ENCODE measurements around the gene GOLGA8A. TPM values are rescaled to one million over a fixed set of nuclear protein-coding genes. Genes with fewer than 3 reads are reported as not detected.

GOLGA8A gene
- total RNA-seq, 1 donor from 2014 or later, result 18.8 TPM

GRCh38 chr15:34470892-34471291, 33.3 kb upstream of the GOLGA8A start:
- no peaks in the 10 kb centered on the region for H3K36me3 ChIP-seq
- H3K27me3 ChIP-seq (ENCODE audit: low read depth), result no peaks in the 10 kb centered on the region
- DNase-seq, result no peak
- H3K27ac ChIP-seq (replicated peaks), result no peak overlapping the region
- TF ChIP-seq, protein P1, sequence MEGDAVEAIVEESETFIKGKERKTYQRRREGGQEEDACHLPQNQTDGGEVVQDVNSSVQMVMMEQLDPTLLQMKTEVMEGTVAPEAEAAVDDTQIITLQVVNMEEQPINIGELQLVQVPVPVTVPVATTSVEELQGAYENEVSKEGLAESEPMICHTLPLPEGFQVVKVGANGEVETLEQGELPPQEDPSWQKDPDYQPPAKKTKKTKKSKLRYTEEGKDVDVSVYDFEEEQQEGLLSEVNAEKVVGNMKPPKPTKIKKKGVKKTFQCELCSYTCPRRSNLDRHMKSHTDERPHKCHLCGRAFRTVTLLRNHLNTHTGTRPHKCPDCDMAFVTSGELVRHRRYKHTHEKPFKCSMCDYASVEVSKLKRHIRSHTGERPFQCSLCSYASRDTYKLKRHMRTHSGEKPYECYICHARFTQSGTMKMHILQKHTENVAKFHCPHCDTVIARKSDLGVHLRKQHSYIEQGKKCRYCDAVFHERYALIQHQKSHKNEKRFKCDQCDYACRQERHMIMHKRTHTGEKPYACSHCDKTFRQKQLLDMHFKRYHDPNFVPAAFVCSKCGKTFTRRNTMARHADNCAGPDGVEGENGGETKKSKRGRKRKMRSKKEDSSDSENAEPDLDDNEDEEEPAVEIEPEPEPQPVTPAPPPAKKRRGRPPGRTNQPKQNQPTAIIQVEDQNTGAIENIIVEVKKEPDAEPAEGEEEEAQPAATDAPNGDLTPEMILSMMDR (IDR thresholded peaks at IDR 0.05; ENCODE audit: borderline replicate concordance), result no peak
- intact Hi-C loops (cut with micrococcal nuclease), result no loop called here
- no peak overlapping the region for H3K4me3 ChIP-seq
- H3K4me1 ChIP-seq, result no peaks in the 10 kb centered on the region
- H3K9me3 ChIP-seq (replicated peaks), result no peaks in the 10 kb centered on the region

DNA sequence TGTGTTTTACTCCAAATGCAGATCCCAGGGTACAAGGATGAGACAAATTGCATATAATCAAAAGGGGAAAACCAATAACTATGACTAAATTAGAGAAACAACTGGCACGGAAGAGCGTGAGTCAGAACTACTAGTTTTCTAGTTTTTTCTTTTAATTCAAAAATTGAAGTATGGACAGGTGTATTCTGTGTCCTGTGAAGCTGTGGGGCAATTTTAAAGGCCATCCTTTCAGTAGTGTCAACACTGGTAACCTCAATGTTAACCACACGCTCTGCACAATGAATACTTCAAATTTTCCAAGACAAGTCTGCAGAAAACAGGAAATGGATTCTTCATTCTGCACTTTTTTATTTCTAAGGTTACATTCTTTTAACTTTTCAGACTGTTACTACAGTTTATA, 32.5 kb upstream of the GOLGA8A start:
- no peaks in the 10 kb centered on the region for H3K9me3 ChIP-seq (replicated peaks)
- intact Hi-C loops (cut with micrococcal nuclease), result no loop called here
- H3K4me1 ChIP-seq, result no peaks in the 10 kb centered on the region
- no peaks in the 10 kb centered on the region for H3K27me3 ChIP-seq (ENCODE audit: low read depth)
- H3K36me3 ChIP-seq, result no peaks in the 10 kb centered on the region
- TF ChIP-seq, protein P1 (IDR thresholded peaks at IDR 0.05; ENCODE audit: borderline replicate concordance), result no peak
- H3K4me3 ChIP-seq, result no peak overlapping the region
- no peak for DNase-seq
- no peak overlapping the region for H3K27ac ChIP-seq (replicated peaks)

GRCh38 chr15:34461730-34462129, 24.1 kb upstream of the GOLGA8A start:
- intact Hi-C loops (cut with micrococcal nuclease), result loop anchor here (10.0 kb wide), 1 partner anchor 213 kb away; no protein-coding TSS in a partner anchor
- H3K36me3 ChIP-seq, result no peaks in the 10 kb centered on the region
- H3K9me3 ChIP-seq (replicated peaks), result no peaks in the 10 kb centered on the region
- H3K4me1 ChIP-seq, result no peaks in the 10 kb centered on the region
- no peaks in the 10 kb centered on the region for H3K27me3 ChIP-seq (ENCODE audit: low read depth)
- H3K4me3 ChIP-seq, result no peak overlapping the region
- no peak for DNase-seq
- no peak overlapping the region for H3K27ac ChIP-seq (replicated peaks)
- TF ChIP-seq, protein P1 (IDR thresholded peaks at IDR 0.05; ENCODE audit: borderline replicate concordance), result no peak

GRCh38 chr15:34460451-34460850, 22.8 kb upstream of the GOLGA8A start:
- H3K4me3 ChIP-seq, result no peak overlapping the region
- no peaks in the 10 kb centered on the region for H3K36me3 ChIP-seq
- no peaks in the 10 kb centered on the region for H3K9me3 ChIP-seq (replicated peaks)
- intact Hi-C loops (cut with micrococcal nuclease), result loop anchor here (10.0 kb wide), 1 partner anchor 214 kb away; no protein-coding TSS in a partner anchor
- TF ChIP-seq, protein P1 (IDR thresholded peaks at IDR 0.05; ENCODE audit: borderline replicate concordance), result no peak
- H3K4me1 ChIP-seq, result no peaks in the 10 kb centered on the region
- no peak overlapping the region for H3K27ac ChIP-seq (replicated peaks)
- no peaks in the 10 kb centered on the region for H3K27me3 ChIP-seq (ENCODE audit: low read depth)
- no peak for DNase-seq

DNA sequence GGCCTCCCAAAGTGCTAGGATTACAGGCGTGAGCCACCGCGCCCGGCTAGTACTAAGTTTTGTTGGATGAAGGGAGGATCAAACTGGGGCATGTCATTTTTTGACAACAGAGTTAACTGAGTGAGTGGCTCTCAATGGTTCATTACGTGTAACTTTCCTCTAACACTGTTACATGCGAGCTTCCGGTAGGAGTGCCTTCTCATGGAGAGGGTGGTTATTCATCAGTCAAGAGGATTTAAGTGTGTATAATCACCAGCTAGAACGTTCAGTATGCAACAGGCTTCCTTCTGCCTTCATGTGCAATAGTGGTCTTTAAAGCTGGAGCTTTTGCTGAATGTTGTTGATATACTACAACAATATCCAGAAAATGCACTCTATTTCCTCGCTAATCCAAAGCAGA, 19.1 kb upstream of the GOLGA8A start:
- no peaks in the 10 kb centered on the region for H3K36me3 ChIP-seq
- TF ChIP-seq, protein P1 (IDR thresholded peaks at IDR 0.05; ENCODE audit: borderline replicate concordance), result no peak
- intact Hi-C loops (cut with micrococcal nuclease), result no loop called here
- no peak overlapping the region for H3K4me3 ChIP-seq
- no peak for DNase-seq
- no peaks in the 10 kb centered on the region for H3K4me1 ChIP-seq
- no peaks in the 10 kb centered on the region for H3K27me3 ChIP-seq (ENCODE audit: low read depth)
- no peak overlapping the region for H3K27ac ChIP-seq (replicated peaks)
- H3K9me3 ChIP-seq (replicated peaks), result no peaks in the 10 kb centered on the region
